Muscle layer of duodenum (tissue), 2 donors: Measurements from ENCODE around the gene ARHGEF4.

ENCODE experiments used
- H3K27ac ChIP-seq: one replicate; pipeline ENCODE4 v1.7.0; 2013; ENCODE audit warnings: mild to moderate bottlenecking, low read length
- H3K27me3 ChIP-seq: one replicate; pipeline ENCODE4 v1.7.0; 2013; ENCODE audit warnings: low read depth, mild to moderate bottlenecking, control low read depth, low read length
- H3K36me3 ChIP-seq, 2 donors: one replicate each; pipeline ENCODE4 v1.7.0; 2013; ENCODE audit warnings: low read length in 2 of 2, control low read depth in 1 of 2, mild to moderate bottlenecking in 1 of 2; ENCODE audit not compliant: insufficient read depth in 2 of 2, control insufficient read depth in 1 of 2
- H3K4me1 ChIP-seq, 2 donors: one replicate each; pipeline ENCODE4 v1.7.0; 2013; ENCODE audit warnings: low read length in 2 of 2, mild to moderate bottlenecking in 2 of 2, control low read depth in 1 of 2, moderate library complexity in 1 of 2; ENCODE audit not compliant: insufficient read depth in 2 of 2, control insufficient read depth in 1 of 2
- H3K4me3 ChIP-seq, 2 donors: one replicate each; pipeline ENCODE4 v1.7.0; 2013; ENCODE audit warnings: low read length in 2 of 2, low read depth in 1 of 2, mild to moderate bottlenecking in 1 of 2
- H3K9me3 ChIP-seq, 2 donors: one replicate each; pipeline ENCODE4 v1.7.0; 2013; ENCODE audit warnings: low read length in 2 of 2, control low read depth in 1 of 2, mild to moderate bottlenecking in 1 of 2; ENCODE audit not compliant: control insufficient read depth in 1 of 2
- donor health status: healthy.

Gene ARHGEF4

DNA sequence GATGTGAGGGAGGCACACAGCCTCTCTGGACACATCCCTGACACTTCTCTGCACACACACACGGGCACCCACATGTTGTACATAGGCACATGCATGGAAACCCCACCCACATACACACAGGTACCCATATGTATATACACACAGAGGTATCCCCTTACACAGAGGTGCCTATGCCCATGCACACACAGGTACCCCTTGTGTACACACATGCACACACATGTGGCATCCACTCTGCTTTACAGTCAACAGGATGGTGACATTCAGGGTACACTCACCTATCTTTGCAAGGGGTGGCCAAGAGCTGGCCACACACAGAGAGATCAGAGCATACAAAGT lies 197.0 kb downstream of the ARHGEF4 start:
- Histone ChIP-seq H3K27ac (no peak overlapping the region), H3K4me1 (peaks cover 0 to 23% of the 10 kb centered on the region in 2 donors), H3K36me3 (no peaks in the 10 kb centered on the region), H3K9me3 (no peaks in the 10 kb centered on the region), H3K4me3 (peak overlapping the region in 1 of 2 donors; percentile 62), H3K27me3 (peaks cover 12% of the 10 kb centered on the region)

DNA sequence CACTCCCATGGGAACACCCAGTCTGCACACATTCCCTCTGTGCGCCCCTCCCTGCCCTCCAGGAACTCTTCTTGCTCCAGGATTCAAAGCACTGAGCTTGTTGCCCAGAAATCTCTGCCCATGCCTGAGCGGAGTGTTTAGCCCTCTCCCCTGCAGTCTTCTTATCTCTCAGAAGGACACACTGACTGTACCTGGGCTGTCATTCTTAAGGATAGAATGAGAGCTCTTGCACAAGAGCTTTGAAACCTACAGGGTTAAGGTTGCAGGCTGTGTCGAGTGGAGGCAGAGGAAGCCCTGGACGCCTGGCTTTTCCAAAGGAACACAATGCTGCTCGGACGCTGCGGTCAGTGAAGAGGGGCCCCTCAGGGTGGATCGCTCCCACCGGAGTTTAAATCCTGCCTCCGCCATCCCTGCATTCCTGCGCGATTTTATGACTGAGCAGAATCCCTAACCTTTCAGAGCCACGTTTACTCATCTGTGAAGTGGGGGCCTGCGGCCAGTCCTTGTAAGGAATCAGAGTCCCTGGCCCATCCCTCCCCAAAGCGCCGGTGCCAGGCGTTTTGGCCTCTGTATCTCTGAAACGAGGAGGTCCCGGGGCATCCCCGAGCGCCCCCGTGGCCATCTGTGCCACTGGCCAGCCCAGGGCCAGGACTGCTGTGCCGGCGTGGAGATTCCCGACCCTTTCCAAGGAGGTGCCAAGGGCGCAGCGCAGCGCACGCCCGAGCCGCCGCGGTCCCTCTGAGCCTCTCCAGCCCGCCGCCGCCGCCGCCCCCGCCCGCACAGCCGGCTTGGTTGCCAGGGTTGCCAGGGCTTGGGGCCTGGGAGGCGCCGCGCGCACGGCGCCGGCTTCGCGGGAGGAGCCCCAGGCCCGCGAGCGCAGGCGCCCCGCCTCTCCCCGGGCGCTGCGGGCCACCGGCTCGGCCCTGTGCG lies 197.7 kb downstream of the ARHGEF4 start:
- Histone ChIP-seq H3K9me3 (no peaks in the 10 kb centered on the region), H3K27ac (no peak overlapping the region), H3K27me3 (peaks cover 12% of the 10 kb centered on the region), H3K4me3 (peak overlapping the region; percentile 26 to 62), H3K36me3 (no peaks in the 10 kb centered on the region), H3K4me1 (peaks cover 0 to 23% of the 10 kb centered on the region in 2 donors)

DNA sequence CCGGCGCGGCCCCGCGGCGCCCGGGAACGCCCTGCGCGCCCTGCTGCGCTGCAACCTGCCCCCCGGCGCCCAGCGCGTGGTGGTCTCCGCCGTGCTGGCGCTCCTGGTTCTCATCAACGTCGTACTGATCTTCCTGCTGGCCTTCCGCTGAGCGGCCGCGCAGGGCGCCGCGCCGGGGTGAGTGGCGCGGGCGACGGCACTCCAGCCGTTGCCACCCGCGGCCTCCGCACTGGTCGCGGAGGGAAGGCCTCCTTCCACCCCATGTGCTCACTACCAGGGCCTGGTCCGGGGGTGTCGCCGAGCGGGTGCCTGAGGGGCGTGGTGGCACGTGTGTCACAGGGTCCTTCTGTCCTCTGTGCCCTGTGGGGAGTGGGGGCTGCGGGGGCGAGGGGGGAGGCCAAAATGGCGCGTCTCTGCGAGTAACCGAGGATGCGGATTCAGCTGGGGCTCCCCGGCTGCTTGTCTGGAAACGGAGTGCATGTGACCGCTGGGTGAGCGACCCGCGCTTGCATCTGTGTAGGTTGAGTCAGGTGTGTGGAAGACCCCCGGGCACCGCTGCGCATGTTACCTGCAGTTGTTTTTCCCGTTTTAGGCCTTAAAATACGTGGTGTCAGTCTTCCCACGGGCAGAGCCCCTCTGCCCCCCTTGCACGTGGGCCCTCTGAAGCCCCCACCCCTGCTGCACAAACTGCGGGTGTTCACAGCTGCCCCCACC lies 198.6 kb downstream of the ARHGEF4 start:
- no peak overlapping the region for H3K27ac ChIP-seq
- H3K4me1 ChIP-seq, result peaks cover 0 to 28% of the 10 kb centered on the region in 2 donors
- peaks cover 12% of the 10 kb centered on the region for H3K27me3 ChIP-seq
- H3K9me3 ChIP-seq, result no peaks in the 10 kb centered on the region
- H3K36me3 ChIP-seq, result no peaks in the 10 kb centered on the region
- peak overlapping the region; percentile 11 to 63 for H3K4me3 ChIP-seq

DNA sequence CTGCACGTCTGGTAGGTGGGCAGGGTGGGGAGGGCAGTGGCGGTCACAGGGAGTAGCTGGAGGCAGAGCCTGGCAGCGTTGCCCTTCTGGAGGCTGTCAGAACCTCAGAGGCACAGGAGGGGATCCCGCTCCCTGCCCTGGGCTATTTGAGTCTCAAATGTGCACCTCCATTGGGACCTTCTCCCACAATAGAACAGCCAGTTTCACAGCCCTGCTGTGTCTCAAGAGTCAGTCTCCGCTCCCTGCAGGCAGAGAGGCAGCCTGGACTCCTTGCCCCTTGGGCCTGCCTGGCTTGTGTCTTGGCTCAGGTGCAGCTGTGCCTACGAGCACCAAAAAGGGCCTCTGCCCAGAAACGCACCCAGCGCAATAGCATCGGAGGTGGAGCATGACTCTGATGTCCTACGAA lies 199.1 kb downstream of the ARHGEF4 start:
- Histone ChIP-seq H3K27me3 (peaks cover 12% of the 10 kb centered on the region), H3K36me3 (no peaks in the 10 kb centered on the region), H3K4me1 (peaks cover 0 to 31% of the 10 kb centered on the region in 2 donors), H3K27ac (no peak overlapping the region), H3K4me3 (peak overlapping the region; percentile 11 to 63), H3K9me3 (no peaks in the 10 kb centered on the region)

DNA sequence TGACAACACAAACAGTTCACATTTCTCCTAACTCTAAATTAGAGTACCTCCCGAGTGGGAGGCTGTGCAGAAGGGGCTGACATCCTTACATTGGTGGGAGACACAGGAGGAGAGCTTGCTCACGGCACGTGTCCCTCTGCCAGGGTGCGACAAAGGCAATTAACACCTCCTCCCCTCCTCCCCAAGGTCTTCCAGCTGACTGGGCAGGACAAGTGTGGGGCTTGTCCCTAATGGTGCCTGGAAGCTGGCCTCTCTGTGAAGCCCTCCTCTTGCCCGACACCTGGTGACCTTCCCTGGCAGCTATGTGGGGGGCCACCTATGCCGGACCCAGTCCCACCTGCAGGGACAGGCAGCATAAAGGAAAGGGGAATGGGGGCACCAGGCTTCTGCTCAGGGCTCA lies 199.6 kb downstream of the ARHGEF4 start:
- H3K36me3 ChIP-seq, result no peaks in the 10 kb centered on the region
- no peak overlapping the region for H3K4me3 ChIP-seq
- H3K27ac ChIP-seq, result no peak overlapping the region
- no peaks in the 10 kb centered on the region for H3K9me3 ChIP-seq
- H3K4me1 ChIP-seq, result peaks cover 0 to 31% of the 10 kb centered on the region in 2 donors
- H3K27me3 ChIP-seq, result peaks cover 12% of the 10 kb centered on the region

DNA sequence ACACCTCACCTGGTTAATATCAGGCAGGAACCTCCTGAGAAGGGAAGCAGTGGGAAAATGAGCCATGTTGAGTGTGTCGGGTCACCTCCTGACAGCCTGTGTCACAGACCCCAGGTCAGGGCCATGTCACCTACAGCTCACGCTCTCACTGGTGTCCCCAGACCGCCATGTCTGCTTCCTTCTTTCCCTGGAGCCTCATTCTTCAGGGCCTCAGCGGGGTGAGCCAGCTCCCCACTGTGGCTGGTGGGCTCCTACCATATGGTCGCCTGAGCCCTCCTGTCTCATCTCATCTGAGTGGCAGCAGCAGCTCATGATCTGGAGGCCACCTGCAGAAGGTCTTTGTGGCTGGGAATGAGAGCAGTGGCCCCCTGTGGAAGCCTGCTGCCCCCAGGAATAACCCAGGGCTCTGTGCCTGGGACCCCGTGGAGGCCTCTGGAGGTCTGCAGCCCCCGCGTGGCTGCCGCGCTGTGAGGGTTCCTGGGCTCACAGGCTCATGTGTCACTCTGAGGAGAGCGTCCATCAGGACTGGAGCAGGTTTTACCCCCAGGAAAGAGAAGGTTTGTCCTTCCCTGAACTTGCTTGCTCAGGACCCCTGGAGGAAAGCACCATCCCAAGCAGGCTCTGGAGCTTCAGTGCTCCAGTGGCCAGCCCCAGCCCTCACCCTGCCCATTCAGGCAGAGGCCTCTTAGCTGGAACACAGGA lies 200.1 kb downstream of the ARHGEF4 start:
- Histone ChIP-seq H3K9me3 (no peaks in the 10 kb centered on the region), H3K4me3 (no peak overlapping the region), H3K36me3 (peaks cover 0 to under 1% of the 10 kb centered on the region in 2 donors), H3K27ac (no peak overlapping the region), H3K27me3 (peaks cover 12% of the 10 kb centered on the region), H3K4me1 (peaks cover 0 to 31% of the 10 kb centered on the region in 2 donors)

DNA sequence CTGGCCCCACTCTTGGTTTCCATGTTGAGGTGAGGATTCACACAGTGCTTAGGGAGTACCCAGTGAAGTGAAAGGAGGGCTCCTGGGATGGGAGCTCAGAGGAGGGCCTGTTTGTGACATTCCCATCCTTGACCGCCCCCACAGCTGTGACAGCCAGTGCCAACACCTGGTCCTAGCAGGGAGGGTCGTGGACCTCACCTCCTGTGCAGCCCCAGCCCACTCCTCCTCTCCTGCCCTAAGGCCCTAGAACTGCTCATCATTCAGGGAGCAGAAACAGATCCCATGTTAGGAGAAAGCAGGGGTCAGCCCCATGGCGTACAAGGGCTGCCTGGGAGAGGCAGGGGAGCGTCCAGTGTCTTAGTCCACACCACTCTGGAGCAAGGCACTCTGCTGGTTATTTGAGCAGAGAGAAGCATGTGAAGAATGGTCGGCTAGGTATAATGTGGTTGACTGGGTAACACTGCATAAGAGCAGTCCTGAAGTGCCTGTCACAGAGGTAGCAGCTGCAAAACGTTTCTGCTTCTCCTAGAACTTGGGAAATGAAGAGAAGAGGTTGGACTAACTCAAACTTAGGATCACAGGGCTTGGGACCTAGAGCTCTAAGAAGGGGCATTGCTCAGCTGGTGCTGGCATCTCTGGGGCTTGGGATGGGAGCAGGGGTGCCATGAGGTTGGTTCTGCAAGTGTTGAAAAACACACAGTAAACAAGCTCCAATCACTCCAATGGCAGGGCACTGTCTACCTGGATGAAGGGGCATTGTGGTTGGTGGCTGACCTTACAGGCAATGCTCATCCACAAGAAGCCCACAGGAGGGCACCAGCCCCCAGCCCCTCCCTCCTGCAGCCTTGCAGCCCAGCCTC lies 200.9 kb downstream of the ARHGEF4 start:
- H3K27ac ChIP-seq, result no peak overlapping the region

DNA sequence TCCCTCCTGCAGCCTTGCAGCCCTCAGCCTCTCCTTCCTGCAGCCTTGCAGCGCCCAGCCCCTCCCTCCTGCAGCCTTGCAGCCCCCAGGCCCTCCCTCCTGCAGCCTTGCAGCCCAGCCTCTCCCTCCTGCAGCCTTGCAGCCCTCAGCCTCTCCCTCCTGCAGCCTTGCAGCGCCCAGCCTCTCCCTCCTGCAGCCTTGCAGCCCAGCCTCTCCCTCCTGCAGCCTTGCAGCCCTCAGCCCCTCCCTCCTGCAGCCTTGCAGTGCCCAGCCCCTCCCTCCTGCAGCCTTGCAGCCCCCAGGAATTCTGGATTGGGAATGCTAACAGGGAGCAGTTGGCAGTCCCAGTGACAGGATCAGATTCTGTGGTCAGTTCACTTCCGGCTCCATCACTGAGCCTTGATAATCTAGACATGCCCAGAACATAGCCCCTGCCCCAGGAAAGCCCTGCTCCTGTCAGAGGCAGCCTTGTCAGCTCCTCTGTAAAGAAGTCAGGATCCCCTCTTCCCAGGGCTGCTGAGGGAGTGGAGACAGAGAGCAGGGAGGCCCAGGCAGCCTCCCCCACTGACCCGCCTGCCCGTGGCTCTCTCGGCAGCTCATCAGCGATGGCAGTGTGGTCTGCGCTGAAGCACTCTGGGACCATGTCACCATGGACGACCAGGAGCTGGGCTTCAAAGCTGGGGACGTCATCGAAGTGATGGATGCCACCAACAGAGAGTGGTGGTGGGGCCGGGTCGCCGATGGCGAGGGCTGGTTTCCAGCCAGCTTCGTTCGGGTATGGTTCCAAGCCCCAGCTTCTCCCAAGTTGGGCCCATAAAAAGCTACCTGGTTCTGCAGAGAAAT lies 201.8 kb downstream of the ARHGEF4 start:
- peaks cover 0 to 5% of the 10 kb centered on the region in 2 donors for H3K36me3 ChIP-seq
- peaks cover 0 to 31% of the 10 kb centered on the region in 2 donors for H3K4me1 ChIP-seq
- H3K27me3 ChIP-seq, result peaks cover 10% of the 10 kb centered on the region
- H3K27ac ChIP-seq, result no peak overlapping the region
- no peaks in the 10 kb centered on the region for H3K9me3 ChIP-seq
- no peak overlapping the region for H3K4me3 ChIP-seq

More for the DNA sequence above, 200.9 kb downstream of the ARHGEF4 start:
- no peak overlapping the region for H3K4me3 ChIP-seq
- H3K27me3 ChIP-seq, result peaks cover 12% of the 10 kb centered on the region
- H3K9me3 ChIP-seq, result no peaks in the 10 kb centered on the region
- H3K4me1 ChIP-seq, result peaks cover 0 to 31% of the 10 kb centered on the region in 2 donors
- peaks cover 0 to 5% of the 10 kb centered on the region in 2 donors for H3K36me3 ChIP-seq

DNA sequence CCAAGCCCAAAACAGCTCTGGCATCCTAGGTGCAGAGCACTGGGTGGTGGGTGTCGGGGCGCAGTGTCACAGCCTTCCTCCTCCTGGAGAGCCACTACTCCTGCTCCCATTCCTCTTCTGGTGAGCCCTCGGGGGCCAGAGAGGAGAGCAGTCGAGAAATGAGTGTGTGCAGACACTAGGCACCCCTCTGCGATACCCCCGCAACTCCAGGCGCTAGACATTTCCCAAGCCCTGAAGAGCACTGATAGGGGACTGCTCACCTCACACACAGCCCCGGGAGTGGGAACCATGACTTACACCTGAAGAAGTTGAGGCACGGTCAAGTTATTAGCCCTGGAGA lies 202.4 kb downstream of the ARHGEF4 start:
- H3K4me3 ChIP-seq, result no peak overlapping the region
- peaks cover 4% of the 10 kb centered on the region for H3K27me3 ChIP-seq
- no peaks in the 10 kb centered on the region for H3K9me3 ChIP-seq
- peaks cover 0 to 7% of the 10 kb centered on the region in 2 donors for H3K36me3 ChIP-seq
- H3K4me1 ChIP-seq, result peaks cover 0 to 26% of the 10 kb centered on the region in 2 donors
- H3K27ac ChIP-seq, result no peak overlapping the region

DNA sequence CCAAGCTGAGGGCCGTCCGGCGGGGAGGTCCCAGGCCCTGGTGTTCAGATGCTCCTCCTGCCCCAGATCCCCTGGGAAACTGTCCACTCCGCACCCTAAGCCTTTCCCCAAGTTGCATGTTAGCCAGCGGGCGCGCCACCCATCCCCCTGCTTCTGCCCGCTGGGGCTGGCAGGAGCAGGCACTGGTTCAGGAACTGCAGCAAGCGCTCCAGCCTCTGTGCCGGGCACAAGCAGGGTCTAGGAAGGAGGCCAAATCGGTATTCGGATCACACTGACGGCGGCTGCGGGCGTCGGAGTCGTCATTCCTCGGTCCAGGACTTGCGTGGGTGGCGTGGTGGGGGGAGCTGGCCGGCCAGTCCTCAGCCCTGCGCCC lies 202.8 kb downstream of the ARHGEF4 start:
- Histone ChIP-seq H3K27ac (no peak overlapping the region), H3K27me3 (no peaks in the 10 kb centered on the region), H3K9me3 (no peaks in the 10 kb centered on the region), H3K4me3 (peak overlapping the region in 1 of 2 donors; percentile 20), H3K4me1 (peaks cover 0 to 22% of the 10 kb centered on the region in 2 donors), H3K36me3 (peaks cover 0 to 11% of the 10 kb centered on the region in 2 donors)
